HEK293 (cell line): ENCODE measurements around the gene ATP10D.
"Not testable (repeated sequence)": the region's sequence is repeated elsewhere in the genome, so short reads cannot be mapped to it uniquely, and the experiment has no call there.

Source experiments
- GLIS2 ChIP-seq: fragments of 450-650 bp; formaldehyde crosslinking; IDR thresholded peaks from 2 replicates; pipeline ENCODE4 v1.5.1; 2016; ENCODE audit warnings: missing biosample characterization, missing genetic modification characterization
- MEIS1 ChIP-seq: sonication (generic); formaldehyde crosslinking; IDR thresholded peaks from 2 replicates; pipeline ENCODE4 v1.8.1; 2022; ENCODE audit warnings: missing genetic modification reagents, mild to moderate bottlenecking, borderline replicate concordance
- MZF1 ChIP-seq: fragments of 450-650 bp; formaldehyde crosslinking; IDR thresholded peaks from 2 replicates; pipeline ENCODE4 v1.5.1; 2017; ENCODE audit warnings: missing biosample characterization, missing genetic modification characterization, borderline replicate concordance
- ZNF214 ChIP-seq: fragments of 450-650 bp; formaldehyde crosslinking; IDR thresholded peaks from 2 replicates; pipeline ENCODE4 v1.5.1; 2017; ENCODE audit warnings: missing biosample characterization, mild to moderate bottlenecking, missing genetic modification characterization, borderline replicate concordance
- TF ChIP-seq, protein P1 (sequence below): fragments of 450-650 bp; formaldehyde crosslinking; IDR thresholded peaks from 2 replicates; pipeline ENCODE4 v1.5.1; 2016; ENCODE audit warnings: missing biosample characterization, missing genetic modification characterization
- TF ChIP-seq, protein P2 (sequence below): fragments of 450-650 bp; formaldehyde crosslinking; IDR thresholded peaks from 2 replicates; pipeline ENCODE4 v1.5.1; 2017; ENCODE audit warnings: missing biosample characterization, missing genetic modification characterization
- TF ChIP-seq, protein P3 (sequence below): fragments of 450-650 bp; formaldehyde crosslinking; IDR thresholded peaks from 2 replicates; pipeline ENCODE4 v1.5.1; 2016; ENCODE audit warnings: missing biosample characterization, missing genetic modification characterization
- TF ChIP-seq, protein P4 (sequence below): fragments of 450-650 bp; formaldehyde crosslinking; IDR thresholded peaks from 2 replicates; pipeline ENCODE4 v1.5.1; 2016; ENCODE audit warnings: missing biosample characterization, missing genetic modification characterization

GRCh38 chr4:47528646-47529045 lies 43.6 kb downstream of the ATP10D start:
- TF ChIP-seq MZF1 (tag by site-specific recombination); MEIS1 (CRISPR knock-in tag); GLIS2 (tag by site-specific recombination); ZNF214 (tag by site-specific recombination): not testable (repeated sequence)
- TF ChIP-seq, protein P1, sequence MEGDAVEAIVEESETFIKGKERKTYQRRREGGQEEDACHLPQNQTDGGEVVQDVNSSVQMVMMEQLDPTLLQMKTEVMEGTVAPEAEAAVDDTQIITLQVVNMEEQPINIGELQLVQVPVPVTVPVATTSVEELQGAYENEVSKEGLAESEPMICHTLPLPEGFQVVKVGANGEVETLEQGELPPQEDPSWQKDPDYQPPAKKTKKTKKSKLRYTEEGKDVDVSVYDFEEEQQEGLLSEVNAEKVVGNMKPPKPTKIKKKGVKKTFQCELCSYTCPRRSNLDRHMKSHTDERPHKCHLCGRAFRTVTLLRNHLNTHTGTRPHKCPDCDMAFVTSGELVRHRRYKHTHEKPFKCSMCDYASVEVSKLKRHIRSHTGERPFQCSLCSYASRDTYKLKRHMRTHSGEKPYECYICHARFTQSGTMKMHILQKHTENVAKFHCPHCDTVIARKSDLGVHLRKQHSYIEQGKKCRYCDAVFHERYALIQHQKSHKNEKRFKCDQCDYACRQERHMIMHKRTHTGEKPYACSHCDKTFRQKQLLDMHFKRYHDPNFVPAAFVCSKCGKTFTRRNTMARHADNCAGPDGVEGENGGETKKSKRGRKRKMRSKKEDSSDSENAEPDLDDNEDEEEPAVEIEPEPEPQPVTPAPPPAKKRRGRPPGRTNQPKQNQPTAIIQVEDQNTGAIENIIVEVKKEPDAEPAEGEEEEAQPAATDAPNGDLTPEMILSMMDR (tag by site-specific recombination) = not testable (repeated sequence)
- TF ChIP-seq, protein P2, sequence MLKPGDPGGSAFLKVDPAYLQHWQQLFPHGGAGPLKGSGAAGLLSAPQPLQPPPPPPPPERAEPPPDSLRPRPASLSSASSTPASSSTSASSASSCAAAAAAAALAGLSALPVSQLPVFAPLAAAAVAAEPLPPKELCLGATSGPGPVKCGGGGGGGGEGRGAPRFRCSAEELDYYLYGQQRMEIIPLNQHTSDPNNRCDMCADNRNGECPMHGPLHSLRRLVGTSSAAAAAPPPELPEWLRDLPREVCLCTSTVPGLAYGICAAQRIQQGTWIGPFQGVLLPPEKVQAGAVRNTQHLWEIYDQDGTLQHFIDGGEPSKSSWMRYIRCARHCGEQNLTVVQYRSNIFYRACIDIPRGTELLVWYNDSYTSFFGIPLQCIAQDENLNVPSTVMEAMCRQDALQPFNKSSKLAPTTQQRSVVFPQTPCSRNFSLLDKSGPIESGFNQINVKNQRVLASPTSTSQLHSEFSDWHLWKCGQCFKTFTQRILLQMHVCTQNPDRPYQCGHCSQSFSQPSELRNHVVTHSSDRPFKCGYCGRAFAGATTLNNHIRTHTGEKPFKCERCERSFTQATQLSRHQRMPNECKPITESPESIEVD = not testable (repeated sequence)
- TF ChIP-seq, protein P3, sequence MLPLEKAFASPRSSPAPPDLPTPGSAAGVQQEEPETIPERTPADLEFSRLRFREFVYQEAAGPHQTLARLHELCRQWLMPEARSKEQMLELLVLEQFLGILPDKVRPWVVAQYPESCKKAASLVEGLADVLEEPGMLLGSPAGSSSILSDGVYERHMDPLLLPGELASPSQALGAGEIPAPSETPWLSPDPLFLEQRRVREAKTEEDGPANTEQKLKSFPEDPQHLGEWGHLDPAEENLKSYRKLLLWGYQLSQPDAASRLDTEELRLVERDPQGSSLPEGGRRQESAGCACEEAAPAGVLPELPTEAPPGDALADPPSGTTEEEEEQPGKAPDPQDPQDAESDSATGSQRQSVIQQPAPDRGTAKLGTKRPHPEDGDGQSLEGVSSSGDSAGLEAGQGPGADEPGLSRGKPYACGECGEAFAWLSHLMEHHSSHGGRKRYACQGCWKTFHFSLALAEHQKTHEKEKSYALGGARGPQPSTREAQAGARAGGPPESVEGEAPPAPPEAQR = not testable (repeated sequence)
- TF ChIP-seq, protein P4, sequence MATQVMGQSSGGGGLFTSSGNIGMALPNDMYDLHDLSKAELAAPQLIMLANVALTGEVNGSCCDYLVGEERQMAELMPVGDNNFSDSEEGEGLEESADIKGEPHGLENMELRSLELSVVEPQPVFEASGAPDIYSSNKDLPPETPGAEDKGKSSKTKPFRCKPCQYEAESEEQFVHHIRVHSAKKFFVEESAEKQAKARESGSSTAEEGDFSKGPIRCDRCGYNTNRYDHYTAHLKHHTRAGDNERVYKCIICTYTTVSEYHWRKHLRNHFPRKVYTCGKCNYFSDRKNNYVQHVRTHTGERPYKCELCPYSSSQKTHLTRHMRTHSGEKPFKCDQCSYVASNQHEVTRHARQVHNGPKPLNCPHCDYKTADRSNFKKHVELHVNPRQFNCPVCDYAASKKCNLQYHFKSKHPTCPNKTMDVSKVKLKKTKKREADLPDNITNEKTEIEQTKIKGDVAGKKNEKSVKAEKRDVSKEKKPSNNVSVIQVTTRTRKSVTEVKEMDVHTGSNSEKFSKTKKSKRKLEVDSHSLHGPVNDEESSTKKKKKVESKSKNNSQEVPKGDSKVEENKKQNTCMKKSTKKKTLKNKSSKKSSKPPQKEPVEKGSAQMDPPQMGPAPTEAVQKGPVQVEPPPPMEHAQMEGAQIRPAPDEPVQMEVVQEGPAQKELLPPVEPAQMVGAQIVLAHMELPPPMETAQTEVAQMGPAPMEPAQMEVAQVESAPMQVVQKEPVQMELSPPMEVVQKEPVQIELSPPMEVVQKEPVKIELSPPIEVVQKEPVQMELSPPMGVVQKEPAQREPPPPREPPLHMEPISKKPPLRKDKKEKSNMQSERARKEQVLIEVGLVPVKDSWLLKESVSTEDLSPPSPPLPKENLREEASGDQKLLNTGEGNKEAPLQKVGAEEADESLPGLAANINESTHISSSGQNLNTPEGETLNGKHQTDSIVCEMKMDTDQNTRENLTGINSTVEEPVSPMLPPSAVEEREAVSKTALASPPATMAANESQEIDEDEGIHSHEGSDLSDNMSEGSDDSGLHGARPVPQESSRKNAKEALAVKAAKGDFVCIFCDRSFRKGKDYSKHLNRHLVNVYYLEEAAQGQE (tag by site-specific recombination) = not testable (repeated sequence)
